GM23338 (cell line): ENCODE data around the gene SLC9C2. TPM values are rescaled to one million over a fixed set of nuclear protein-coding genes. Genes with fewer than 3 reads are reported as not detected.
"Not testable (repeated sequence)": the region's sequence is repeated elsewhere in the genome, so short reads cannot be mapped to it uniquely, and the experiment has no call there.

Experiments
- ATAC-seq: fragments of 200-7000 bp; cut with Tn5 transposase; 3 replicates; pipeline ENCODE4 v1.9.1; 2020
- DNase-seq: peaks from one replicate; pipeline ENCODE4 v3.0.0-alpha.2; 2015; ENCODE audit warnings: low spot score
- H2AFZ ChIP-seq: fragments of 200-600 bp; sonication (generic); 2 replicates; pipeline ENCODE4 v1.8.0; 2016; ENCODE audit warnings: antibody characterized with exemption, mild to moderate bottlenecking, moderate library complexity
- H3F3A ChIP-seq: fragments of 200-600 bp; sonication (generic); replicated peaks from 2 replicates; pipeline ENCODE4 v1.8.0; 2017; ENCODE audit warnings: antibody characterized with exemption, mixed run types, low read depth
- H3K27ac ChIP-seq: fragments of 200-600 bp; sonication (generic); 2 replicates; pipeline ENCODE4 v1.6.1; 2016; ENCODE audit warnings: low read depth
- H3K27me3 ChIP-seq: fragments of 200-600 bp; sonication (generic); 2 replicates; pipeline ENCODE4 v1.8.0; 2016; ENCODE audit warnings: mild to moderate bottlenecking, mixed run types, moderate library complexity; ENCODE audit not compliant: insufficient read depth
- H3K36me3 ChIP-seq: fragments of 200-600 bp; sonication (generic); 2 replicates; pipeline ENCODE4 v1.8.0; 2016; ENCODE audit warnings: mild to moderate bottlenecking; ENCODE audit not compliant: insufficient read depth
- H3K4me1 ChIP-seq: fragments of 200-600 bp; sonication (generic); 2 replicates; pipeline ENCODE4 v1.8.0; 2016; ENCODE audit warnings: mild to moderate bottlenecking, moderate library complexity; ENCODE audit not compliant: insufficient read depth
- H3K4me2 ChIP-seq: fragments of 200-600 bp; sonication (generic); 2 replicates; pipeline ENCODE4 v1.7.1; 2017; ENCODE audit warnings: mixed run types
- H3K4me3 ChIP-seq: fragments of 200-600 bp; sonication (generic); 2 replicates; pipeline ENCODE4 v1.6.1; 2016; ENCODE audit warnings: mixed run types
- H3K79me2 ChIP-seq: fragments of 200-600 bp; sonication (generic); replicated peaks from 2 replicates; pipeline ENCODE4 v1.8.0; 2017; ENCODE audit warnings: mild to moderate bottlenecking; ENCODE audit not compliant: insufficient read depth
- H3K9me2 ChIP-seq: fragments of 200-600 bp; sonication (generic); 2 replicates; pipeline ENCODE4 v1.8.0; 2017; ENCODE audit not compliant: insufficient read depth
- H4K20me1 ChIP-seq: fragments of 200-600 bp; sonication (generic); replicated peaks from 2 replicates; pipeline ENCODE4 v1.8.0; 2017; ENCODE audit warnings: mild to moderate bottlenecking; ENCODE audit not compliant: insufficient read depth
- H3K27ac Mint-ChIP-seq: 2 replicates; pipeline ENCODE4 v1.8.0; 2020; ENCODE audit warnings: inconsistent platforms, mild to moderate bottlenecking, moderate library complexity, mixed read lengths
- H3K27me3 Mint-ChIP-seq: 3 replicates; pipeline ENCODE4 v1.8.0; 2022; ENCODE audit warnings: low read depth, mild to moderate bottlenecking, moderate library complexity, mixed read lengths, inconsistent platforms; ENCODE audit not compliant: insufficient read depth, poor library complexity
- H3K36me3 Mint-ChIP-seq: 3 replicates; pipeline ENCODE4 v1.8.0; 2021; ENCODE audit warnings: low read depth, mild to moderate bottlenecking, inconsistent platforms, moderate library complexity, mixed read lengths
- H3K4me1 Mint-ChIP-seq: 3 replicates; pipeline ENCODE4 v1.8.0; 2020; ENCODE audit warnings: mild to moderate bottlenecking, inconsistent platforms, mixed read lengths
- H3K4me3 Mint-ChIP-seq: 3 replicates; pipeline ENCODE4 v1.8.0; 2021; ENCODE audit warnings: moderate library complexity, mild to moderate bottlenecking, inconsistent platforms, mixed read lengths
- H3K9me3 Mint-ChIP-seq: 3 replicates; pipeline ENCODE4 v1.8.0; 2020; ENCODE audit warnings: moderate library complexity, mild to moderate bottlenecking, inconsistent platforms, mixed read lengths
- CREB1 ChIP-seq: fragments of 250-450 bp; sonication (Bioruptor Pico); IDR thresholded peaks from 2 replicates; pipeline ENCODE4 v1.5.0; 2020; ENCODE audit warnings: low read depth, mild to moderate bottlenecking, moderate library complexity
- EZH2 ChIP-seq: fragments of 200-600 bp; sonication (generic); IDR thresholded peaks from one replicate; pipeline ENCODE4 v1.8.0; 2017; ENCODE audit warnings: antibody characterized with exemption, mild to moderate bottlenecking, low read depth; ENCODE audit not compliant: unreplicated experiment
- EZH2phosphoT487 ChIP-seq: fragments of 200-600 bp; sonication (generic); IDR thresholded peaks from one replicate; pipeline ENCODE4 v1.8.1; 2018; ENCODE audit warnings: antibody characterized with exemption; ENCODE audit not compliant: unreplicated experiment
- NANOG ChIP-seq: IDR thresholded peaks from 2 replicates; pipeline ENCODE4 v1.6.1; 2016; ENCODE audit warnings: antibody characterized with exemption, borderline replicate concordance
- POLR2AphosphoS5 ChIP-seq: IDR thresholded peaks from 2 replicates; pipeline ENCODE4 v1.6.1; 2016; ENCODE audit warnings: antibody characterized with exemption, low read depth
- STAT1 ChIP-seq: IDR thresholded peaks from one replicate; pipeline ENCODE4 v1.6.1; 2016; ENCODE audit warnings: antibody characterized with exemption; ENCODE audit not compliant: unreplicated experiment
- ZNF331 ChIP-seq: fragments of 250-450 bp; sonication (Bioruptor Pico); IDR thresholded peaks from 2 replicates; pipeline ENCODE4 v1.5.0; 2020; ENCODE audit warnings: low read depth, mild to moderate bottlenecking, moderate library complexity
- polyA plus RNA-seq: library from polyadenylated mRNA; unstranded; fragments of >200 nt; fragmentation: Nextera tagmentation; extraction: Ambion mirVana; gene quantifications from 2 replicates; pipeline ENCODE4 v1.2.1, GENCODE V29; 2016
- total RNA-seq: library from RNA; depleted of rRNA; stranded (reverse); fragments of >200 nt; shearing (Covaris generic); gene quantifications from 2 replicates; pipeline ENCODE4 v1.2.3, GENCODE V29; 2014
- TF ChIP-seq, protein P1 (sequence below): IDR thresholded peaks from one replicate; pipeline ENCODE4 v1.6.1; 2018; ENCODE audit warnings: antibody characterized with exemption; ENCODE audit not compliant: unreplicated experiment
- TF ChIP-seq, protein P2 (sequence below), 2 experiments: fragments of 200-600 bp in 1 of 2; sonication (generic) in 1 of 2; conservative IDR thresholded peaks; 2 replicates each; pipeline versions ENCODE4 v1.5.1 to v1.6.1; 2016 to 2017; ENCODE audit warnings: antibody characterized with exemption in 2 of 2, low read depth in 2 of 2, mild to moderate bottlenecking in 2 of 2, moderate library complexity in 1 of 2
- TF ChIP-seq, protein P3 (sequence below): fragments of 250-450 bp; sonication (Bioruptor Pico); IDR thresholded peaks from 2 replicates; pipeline ENCODE4 v1.5.0; 2020; ENCODE audit warnings: mild to moderate bottlenecking, moderate library complexity

The SLC9C2 gene
- total and polyA plus RNA-seq, 2 experiments from 2014 or later: not detected

DNA sequence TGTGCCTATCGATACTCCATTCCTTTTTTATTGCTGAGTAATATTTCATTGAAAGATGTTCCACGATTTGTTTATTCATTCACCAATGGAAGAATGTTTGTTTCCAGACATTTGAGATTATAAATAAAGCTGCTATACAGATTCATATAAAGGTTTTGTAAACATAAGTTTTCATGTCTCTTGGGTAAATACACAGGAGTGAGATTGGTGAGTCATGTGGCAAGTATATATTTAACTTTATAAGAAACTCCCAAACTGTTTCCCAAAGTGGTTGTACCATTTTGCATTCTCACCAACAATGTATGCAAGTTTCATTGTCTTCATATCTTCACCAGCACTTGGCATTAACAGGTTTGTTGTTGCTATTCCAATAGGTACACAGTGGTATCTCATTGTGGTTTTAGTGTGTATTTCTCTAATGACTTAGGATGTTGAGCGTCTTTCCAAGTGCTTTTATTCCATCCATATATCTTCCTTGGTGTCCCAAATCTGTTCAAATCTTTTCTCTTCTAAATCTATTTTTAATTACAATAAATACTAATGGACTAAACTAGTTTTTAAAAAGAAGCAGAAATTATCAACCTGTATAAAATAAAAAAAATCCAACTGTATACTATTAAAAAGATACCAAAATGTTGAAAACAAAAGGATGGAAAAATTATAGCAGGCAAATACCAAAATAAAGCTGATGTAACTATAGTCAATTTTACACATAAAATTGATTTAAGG, 6.6 kb downstream of the SLC9C2 start:
- Histone ChIP-seq H3K4me3 (no peak overlapping the region), H3K4me1 (no peaks in the 10 kb centered on the region), H3K27me3 (no peaks in the 10 kb centered on the region), H3K4me2 (no peak overlapping the region), H3K36me3 (no peaks in the 10 kb centered on the region), H3K79me2 (no peaks in the 10 kb centered on the region), H3F3A (no peaks in the 10 kb centered on the region), H4K20me1 (no peaks in the 10 kb centered on the region), H2AFZ (no peak overlapping the region), H3K9me2 (no peaks in the 10 kb centered on the region), H3K27ac (no peak overlapping the region)
- Mint-ChIP-seq H3K4me3 (no peak overlapping the region), H3K27ac (no peak overlapping the region), H3K36me3 (no peaks in the 10 kb centered on the region), H3K27me3 (peaks cover 2% of the 10 kb centered on the region), H3K9me3 (no peaks in the 10 kb centered on the region), H3K4me1 (no peaks in the 10 kb centered on the region)
- ATAC-seq (no peak), DNase-seq (no peak)
- no peak for TF ChIP-seq EZH2phosphoT487
- no peak for TF ChIP-seq CREB1
- no peak for TF ChIP-seq POLR2AphosphoS5
- TF ChIP-seq, protein P1, sequence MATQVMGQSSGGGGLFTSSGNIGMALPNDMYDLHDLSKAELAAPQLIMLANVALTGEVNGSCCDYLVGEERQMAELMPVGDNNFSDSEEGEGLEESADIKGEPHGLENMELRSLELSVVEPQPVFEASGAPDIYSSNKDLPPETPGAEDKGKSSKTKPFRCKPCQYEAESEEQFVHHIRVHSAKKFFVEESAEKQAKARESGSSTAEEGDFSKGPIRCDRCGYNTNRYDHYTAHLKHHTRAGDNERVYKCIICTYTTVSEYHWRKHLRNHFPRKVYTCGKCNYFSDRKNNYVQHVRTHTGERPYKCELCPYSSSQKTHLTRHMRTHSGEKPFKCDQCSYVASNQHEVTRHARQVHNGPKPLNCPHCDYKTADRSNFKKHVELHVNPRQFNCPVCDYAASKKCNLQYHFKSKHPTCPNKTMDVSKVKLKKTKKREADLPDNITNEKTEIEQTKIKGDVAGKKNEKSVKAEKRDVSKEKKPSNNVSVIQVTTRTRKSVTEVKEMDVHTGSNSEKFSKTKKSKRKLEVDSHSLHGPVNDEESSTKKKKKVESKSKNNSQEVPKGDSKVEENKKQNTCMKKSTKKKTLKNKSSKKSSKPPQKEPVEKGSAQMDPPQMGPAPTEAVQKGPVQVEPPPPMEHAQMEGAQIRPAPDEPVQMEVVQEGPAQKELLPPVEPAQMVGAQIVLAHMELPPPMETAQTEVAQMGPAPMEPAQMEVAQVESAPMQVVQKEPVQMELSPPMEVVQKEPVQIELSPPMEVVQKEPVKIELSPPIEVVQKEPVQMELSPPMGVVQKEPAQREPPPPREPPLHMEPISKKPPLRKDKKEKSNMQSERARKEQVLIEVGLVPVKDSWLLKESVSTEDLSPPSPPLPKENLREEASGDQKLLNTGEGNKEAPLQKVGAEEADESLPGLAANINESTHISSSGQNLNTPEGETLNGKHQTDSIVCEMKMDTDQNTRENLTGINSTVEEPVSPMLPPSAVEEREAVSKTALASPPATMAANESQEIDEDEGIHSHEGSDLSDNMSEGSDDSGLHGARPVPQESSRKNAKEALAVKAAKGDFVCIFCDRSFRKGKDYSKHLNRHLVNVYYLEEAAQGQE: no peak
- TF ChIP-seq, protein P2, sequence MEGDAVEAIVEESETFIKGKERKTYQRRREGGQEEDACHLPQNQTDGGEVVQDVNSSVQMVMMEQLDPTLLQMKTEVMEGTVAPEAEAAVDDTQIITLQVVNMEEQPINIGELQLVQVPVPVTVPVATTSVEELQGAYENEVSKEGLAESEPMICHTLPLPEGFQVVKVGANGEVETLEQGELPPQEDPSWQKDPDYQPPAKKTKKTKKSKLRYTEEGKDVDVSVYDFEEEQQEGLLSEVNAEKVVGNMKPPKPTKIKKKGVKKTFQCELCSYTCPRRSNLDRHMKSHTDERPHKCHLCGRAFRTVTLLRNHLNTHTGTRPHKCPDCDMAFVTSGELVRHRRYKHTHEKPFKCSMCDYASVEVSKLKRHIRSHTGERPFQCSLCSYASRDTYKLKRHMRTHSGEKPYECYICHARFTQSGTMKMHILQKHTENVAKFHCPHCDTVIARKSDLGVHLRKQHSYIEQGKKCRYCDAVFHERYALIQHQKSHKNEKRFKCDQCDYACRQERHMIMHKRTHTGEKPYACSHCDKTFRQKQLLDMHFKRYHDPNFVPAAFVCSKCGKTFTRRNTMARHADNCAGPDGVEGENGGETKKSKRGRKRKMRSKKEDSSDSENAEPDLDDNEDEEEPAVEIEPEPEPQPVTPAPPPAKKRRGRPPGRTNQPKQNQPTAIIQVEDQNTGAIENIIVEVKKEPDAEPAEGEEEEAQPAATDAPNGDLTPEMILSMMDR (conservative IDR thresholded peaks at IDR 0.05; ENCODE audit: low read depth in 2 of 2): no peak
- no peak for TF ChIP-seq ZNF331 (CRISPR knock-in tag)
- no peak for TF ChIP-seq STAT1
- no peak for TF ChIP-seq EZH2
- TF ChIP-seq, protein P3, sequence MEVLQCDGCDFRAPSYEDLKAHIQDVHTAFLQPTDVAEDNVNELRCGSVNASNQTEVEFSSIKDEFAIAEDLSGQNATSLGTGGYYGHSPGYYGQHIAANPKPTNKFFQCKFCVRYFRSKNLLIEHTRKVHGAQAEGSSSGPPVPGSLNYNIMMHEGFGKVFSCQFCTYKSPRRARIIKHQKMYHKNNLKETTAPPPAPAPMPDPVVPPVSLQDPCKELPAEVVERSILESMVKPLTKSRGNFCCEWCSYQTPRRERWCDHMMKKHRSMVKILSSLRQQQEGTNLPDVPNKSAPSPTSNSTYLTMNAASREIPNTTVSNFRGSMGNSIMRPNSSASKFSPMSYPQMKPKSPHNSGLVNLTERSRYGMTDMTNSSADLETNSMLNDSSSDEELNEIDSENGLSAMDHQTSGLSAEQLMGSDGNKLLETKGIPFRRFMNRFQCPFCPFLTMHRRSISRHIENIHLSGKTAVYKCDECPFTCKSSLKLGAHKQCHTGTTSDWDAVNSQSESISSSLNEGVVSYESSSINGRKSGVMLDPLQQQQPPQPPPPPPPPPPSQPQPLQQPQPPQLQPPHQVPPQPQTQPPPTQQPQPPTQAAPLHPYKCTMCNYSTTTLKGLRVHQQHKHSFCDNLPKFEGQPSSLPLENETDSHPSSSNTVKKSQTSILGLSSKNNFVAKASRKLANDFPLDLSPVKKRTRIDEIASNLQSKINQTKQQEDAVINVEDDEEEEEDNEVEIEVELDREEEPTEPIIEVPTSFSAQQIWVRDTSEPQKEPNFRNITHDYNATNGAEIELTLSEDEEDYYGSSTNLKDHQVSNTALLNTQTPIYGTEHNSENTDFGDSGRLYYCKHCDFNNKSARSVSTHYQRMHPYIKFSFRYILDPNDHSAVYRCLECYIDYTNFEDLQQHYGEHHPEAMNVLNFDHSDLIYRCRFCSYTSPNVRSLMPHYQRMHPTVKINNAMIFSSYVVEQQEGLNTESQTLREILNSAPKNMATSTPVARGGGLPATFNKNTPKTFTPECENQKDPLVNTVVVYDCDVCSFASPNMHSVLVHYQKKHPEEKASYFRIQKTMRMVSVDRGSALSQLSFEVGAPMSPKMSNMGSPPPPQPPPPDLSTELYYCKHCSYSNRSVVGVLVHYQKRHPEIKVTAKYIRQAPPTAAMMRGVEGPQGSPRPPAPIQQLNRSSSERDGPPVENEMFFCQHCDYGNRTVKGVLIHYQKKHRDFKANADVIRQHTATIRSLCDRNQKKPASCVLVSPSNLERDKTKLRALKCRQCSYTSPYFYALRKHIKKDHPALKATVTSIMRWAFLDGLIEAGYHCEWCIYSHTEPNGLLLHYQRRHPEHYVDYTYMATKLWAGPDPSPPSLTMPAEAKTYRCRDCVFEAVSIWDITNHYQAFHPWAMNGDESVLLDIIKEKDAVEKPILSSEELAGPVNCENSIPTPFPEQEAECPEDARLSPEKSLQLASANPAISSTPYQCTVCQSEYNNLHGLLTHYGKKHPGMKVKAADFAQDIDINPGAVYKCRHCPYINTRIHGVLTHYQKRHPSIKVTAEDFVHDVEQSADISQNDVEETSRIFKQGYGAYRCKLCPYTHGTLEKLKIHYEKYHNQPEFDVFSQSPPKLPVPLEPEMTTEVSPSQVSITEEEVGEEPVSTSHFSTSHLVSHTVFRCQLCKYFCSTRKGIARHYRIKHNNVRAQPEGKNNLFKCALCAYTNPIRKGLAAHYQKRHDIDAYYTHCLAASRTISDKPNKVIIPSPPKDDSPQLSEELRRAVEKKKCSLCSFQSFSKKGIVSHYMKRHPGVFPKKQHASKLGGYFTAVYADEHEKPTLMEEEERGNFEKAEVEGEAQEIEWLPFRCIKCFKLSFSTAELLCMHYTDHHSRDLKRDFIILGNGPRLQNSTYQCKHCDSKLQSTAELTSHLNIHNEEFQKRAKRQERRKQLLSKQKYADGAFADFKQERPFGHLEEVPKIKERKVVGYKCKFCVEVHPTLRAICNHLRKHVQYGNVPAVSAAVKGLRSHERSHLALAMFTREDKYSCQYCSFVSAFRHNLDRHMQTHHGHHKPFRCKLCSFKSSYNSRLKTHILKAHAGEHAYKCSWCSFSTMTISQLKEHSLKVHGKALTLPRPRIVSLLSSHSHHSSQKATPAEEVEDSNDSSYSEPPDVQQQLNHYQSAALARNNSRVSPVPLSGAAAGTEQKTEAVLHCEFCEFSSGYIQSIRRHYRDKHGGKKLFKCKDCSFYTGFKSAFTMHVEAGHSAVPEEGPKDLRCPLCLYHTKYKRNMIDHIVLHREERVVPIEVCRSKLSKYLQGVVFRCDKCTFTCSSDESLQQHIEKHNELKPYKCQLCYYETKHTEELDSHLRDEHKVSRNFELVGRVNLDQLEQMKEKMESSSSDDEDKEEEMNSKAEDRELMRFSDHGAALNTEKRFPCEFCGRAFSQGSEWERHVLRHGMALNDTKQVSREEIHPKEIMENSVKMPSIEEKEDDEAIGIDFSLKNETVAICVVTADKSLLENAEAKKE (CRISPR knock-in tag): no peak
- TF ChIP-seq NANOG: no peak

DNA sequence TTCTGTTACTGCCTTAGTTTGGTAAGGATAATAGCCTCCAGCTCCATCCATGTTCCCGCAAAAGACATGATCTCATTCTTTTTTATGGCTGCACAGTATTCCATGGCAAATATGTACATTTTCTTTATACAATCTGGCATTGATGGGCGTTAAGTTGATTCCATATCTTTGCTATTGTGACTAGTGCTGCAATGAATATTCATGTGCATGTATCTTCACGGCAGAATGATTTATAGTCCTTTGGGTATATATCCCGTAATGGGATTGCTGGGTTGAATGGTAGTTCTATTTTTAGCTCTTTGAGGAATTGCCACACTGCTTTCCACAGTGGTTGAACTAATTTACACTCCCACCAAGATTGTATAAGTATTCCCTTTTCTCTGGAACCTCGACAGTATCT, 11.7 kb downstream of the SLC9C2 start:
- not testable (repeated sequence) for H3K9me2 ChIP-seq, H2AFZ ChIP-seq, H3K36me3 Mint-ChIP-seq, H3K27ac ChIP-seq, H3K9me3 Mint-ChIP-seq, H3F3A ChIP-seq, H3K4me3 ChIP-seq, H3K4me3 Mint-ChIP-seq, H3K79me2 ChIP-seq, ATAC-seq, H3K36me3 ChIP-seq, H3K27me3 Mint-ChIP-seq, H3K27me3 ChIP-seq, H3K27ac Mint-ChIP-seq, DNase-seq, H3K4me1 ChIP-seq, H3K4me2 ChIP-seq, H4K20me1 ChIP-seq, H3K4me1 Mint-ChIP-seq
